ENCODE results near the gene SLC24A1.

DNA sequence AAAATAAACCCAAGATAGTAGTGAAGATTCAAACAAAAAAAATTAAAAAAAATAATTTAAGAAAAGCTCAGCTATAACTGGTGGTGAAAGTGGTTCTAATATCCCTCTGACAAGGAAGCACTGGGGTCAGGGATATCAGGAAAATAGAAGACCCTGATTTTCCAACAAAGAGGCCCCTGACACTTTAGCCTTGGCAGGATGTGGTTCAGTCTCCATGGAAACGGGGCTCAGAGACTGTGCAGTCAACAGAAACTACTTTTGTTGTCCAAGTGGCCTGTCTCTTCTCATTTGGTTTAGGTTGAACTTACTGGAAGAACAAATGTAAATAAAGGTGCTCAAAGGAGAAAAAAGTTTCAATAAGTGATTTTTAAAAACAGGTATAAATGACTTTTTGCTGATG, 38.0 kb upstream of the SLC24A1 start:
- no peak for TF ChIP-seq TAF1 (IDR thresholded peaks at IDR 0.05; ENCODE audit: low read depth, low read length)
- no peak for TF ChIP-seq POLR2AphosphoS5 (IDR thresholded peaks at IDR 0.05; ENCODE audit: low read depth, low read length)
- no peak for TF ChIP-seq POLR2A (IDR thresholded peaks at IDR 0.05; ENCODE audit: low read depth, low read length)
- TF ChIP-seq POU2F2 (IDR thresholded peaks at IDR 0.05; ENCODE audit: low read depth, low read length), result no peak

Data from GM12891 (cell line).